ENCODE data around the gene CDK19. TPM values are rescaled to one million over a fixed set of nuclear protein-coding genes. Genes with fewer than 3 reads are reported as not detected.
"Not testable (repeated sequence)": the region's sequence is repeated elsewhere in the genome, so short reads cannot be mapped to it uniquely, and the experiment has no call there.

CDK19 gene
- total RNA-seq, 1 donor from 2014 or later = 11.0 TPM

- H3K36me3 ChIP-seq (ENCODE audit: control insufficient read depth in 3 of 3, insufficient read depth in 3 of 3, low read length in 3 of 3) = peaks cover 0 to 11% (median 7%) of the 10 kb centered on the region in 3 donors
- no peak overlapping the region for H3K9ac ChIP-seq (ENCODE audit: low read depth in 1 of 3, low read length in 3 of 3)
- no peaks in the 10 kb centered on the region for H3K4me1 ChIP-seq (ENCODE audit: control insufficient read depth in 3 of 3, insufficient read depth in 3 of 3, low read length in 3 of 3)
- H3K4me3 ChIP-seq (ENCODE audit: low read length in 3 of 3) = no peak overlapping the region
- H3K27ac ChIP-seq (ENCODE audit: low read depth, low read length) = no peak overlapping the region
- H3K27me3 ChIP-seq (ENCODE audit: control insufficient read depth in 3 of 3, insufficient read depth in 3 of 3, low read length in 3 of 3) = no peaks in the 10 kb centered on the region
- H3K9me3 ChIP-seq (ENCODE audit: control insufficient read depth in 3 of 3, low read length in 3 of 3) = no peaks in the 10 kb centered on the region
Observed at GRCh38 chr6:110744991-110745390, 70.3 kb downstream of the CDK19 start.

GRCh38 chr6:110742552-110742951, 72.7 kb downstream of the CDK19 start:
- not testable (repeated sequence) for H3K4me1 ChIP-seq (ENCODE audit: control insufficient read depth in 3 of 3, insufficient read depth in 3 of 3, low read length in 3 of 3); H3K27ac ChIP-seq (ENCODE audit: low read depth, low read length); H3K9ac ChIP-seq (ENCODE audit: low read depth in 1 of 3, low read length in 3 of 3); H3K9me3 ChIP-seq (ENCODE audit: control insufficient read depth in 3 of 3, low read length in 3 of 3); H3K27me3 ChIP-seq (ENCODE audit: control insufficient read depth in 3 of 3, insufficient read depth in 3 of 3, low read length in 3 of 3); H3K4me3 ChIP-seq (ENCODE audit: low read length in 3 of 3)
- H3K36me3 ChIP-seq (ENCODE audit: control insufficient read depth in 3 of 3, insufficient read depth in 3 of 3, low read length in 3 of 3) = peaks cover 0 to 11% (median 7%) of the 10 kb centered on the region in 3 donors

GRCh38 chr6:110741517-110741916, 73.8 kb downstream of the CDK19 start:
- Histone ChIP-seq H3K27ac (ENCODE audit: low read depth, low read length) (no peak overlapping the region), H3K4me1 (ENCODE audit: control insufficient read depth in 3 of 3, insufficient read depth in 3 of 3, low read length in 3 of 3) (no peaks in the 10 kb centered on the region), H3K27me3 (ENCODE audit: control insufficient read depth in 3 of 3, insufficient read depth in 3 of 3, low read length in 3 of 3) (no peaks in the 10 kb centered on the region), H3K4me3 (ENCODE audit: low read length in 3 of 3) (no peak overlapping the region), H3K9me3 (ENCODE audit: control insufficient read depth in 3 of 3, low read length in 3 of 3) (no peaks in the 10 kb centered on the region), H3K36me3 (ENCODE audit: control insufficient read depth in 3 of 3, insufficient read depth in 3 of 3, low read length in 3 of 3) (peaks cover 0 to 11% (median 7%) of the 10 kb centered on the region in 3 donors), H3K9ac (ENCODE audit: low read depth in 1 of 3, low read length in 3 of 3) (no peak overlapping the region)

GRCh38 chr6:110738899-110739365, 76.3 kb downstream of the CDK19 start:
- no peaks in the 10 kb centered on the region for H3K27me3 ChIP-seq (ENCODE audit: control insufficient read depth in 3 of 3, insufficient read depth in 3 of 3, low read length in 3 of 3)
- H3K27ac ChIP-seq (ENCODE audit: low read depth, low read length) = no peak overlapping the region
- H3K4me1 ChIP-seq (ENCODE audit: control insufficient read depth in 3 of 3, insufficient read depth in 3 of 3, low read length in 3 of 3) = no peaks in the 10 kb centered on the region
- H3K36me3 ChIP-seq (ENCODE audit: control insufficient read depth in 3 of 3, insufficient read depth in 3 of 3, low read length in 3 of 3) = peaks cover 0 to 11% (median 10%) of the 10 kb centered on the region in 3 donors
- H3K4me3 ChIP-seq (ENCODE audit: low read length in 3 of 3) = no peak overlapping the region
- no peaks in the 10 kb centered on the region for H3K9me3 ChIP-seq (ENCODE audit: control insufficient read depth in 3 of 3, low read length in 3 of 3)
- no peak overlapping the region for H3K9ac ChIP-seq (ENCODE audit: low read depth in 1 of 3, low read length in 3 of 3)

- no peaks in the 10 kb centered on the region for H3K27me3 ChIP-seq (ENCODE audit: control insufficient read depth in 3 of 3, insufficient read depth in 3 of 3, low read length in 3 of 3)
- H3K4me3 ChIP-seq (ENCODE audit: low read length in 3 of 3) = no peak overlapping the region
- no peak overlapping the region for H3K9ac ChIP-seq (ENCODE audit: low read depth in 1 of 3, low read length in 3 of 3)
Observed at GRCh38 chr6:110735666-110736065, 79.6 kb downstream of the CDK19 start.

GRCh38 chr6:110731898-110732297, 83.4 kb downstream of the CDK19 start:
- Histone ChIP-seq H3K4me1 (ENCODE audit: control insufficient read depth in 3 of 3, insufficient read depth in 3 of 3, low read length in 3 of 3) (no peaks in the 10 kb centered on the region), H3K9ac (ENCODE audit: low read depth in 1 of 3, low read length in 3 of 3) (no peak overlapping the region), H3K27me3 (ENCODE audit: control insufficient read depth in 3 of 3, insufficient read depth in 3 of 3, low read length in 3 of 3) (no peaks in the 10 kb centered on the region), H3K4me3 (ENCODE audit: low read length in 3 of 3) (no peak overlapping the region), H3K9me3 (ENCODE audit: control insufficient read depth in 3 of 3, low read length in 3 of 3) (no peaks in the 10 kb centered on the region), H3K36me3 (ENCODE audit: control insufficient read depth in 3 of 3, insufficient read depth in 3 of 3, low read length in 3 of 3) (peaks cover 0 to 3% (median 0%) of the 10 kb centered on the region in 3 donors), H3K27ac (ENCODE audit: low read depth, low read length) (no peak overlapping the region)

More at GRCh38 chr6:110735666-110736065, 79.6 kb downstream of the CDK19 start:
- H3K9me3 ChIP-seq (ENCODE audit: control insufficient read depth in 3 of 3, low read length in 3 of 3) = no peaks in the 10 kb centered on the region
- no peak overlapping the region for H3K27ac ChIP-seq (ENCODE audit: low read depth, low read length)
- H3K4me1 ChIP-seq (ENCODE audit: control insufficient read depth in 3 of 3, insufficient read depth in 3 of 3, low read length in 3 of 3) = no peaks in the 10 kb centered on the region
- H3K36me3 ChIP-seq (ENCODE audit: control insufficient read depth in 3 of 3, insufficient read depth in 3 of 3, low read length in 3 of 3) = peaks cover 0 to 3% (median 0%) of the 10 kb centered on the region in 3 donors

GRCh38 chr6:110731196-110731595, 84.1 kb downstream of the CDK19 start:
- Histone ChIP-seq H3K9ac (ENCODE audit: low read depth in 1 of 3, low read length in 3 of 3) (no peak overlapping the region), H3K4me1 (ENCODE audit: control insufficient read depth in 3 of 3, insufficient read depth in 3 of 3, low read length in 3 of 3) (no peaks in the 10 kb centered on the region), H3K36me3 (ENCODE audit: control insufficient read depth in 3 of 3, insufficient read depth in 3 of 3, low read length in 3 of 3) (peaks cover 0 to 3% (median 0%) of the 10 kb centered on the region in 3 donors), H3K27ac (ENCODE audit: low read depth, low read length) (no peak overlapping the region), H3K27me3 (ENCODE audit: control insufficient read depth in 3 of 3, insufficient read depth in 3 of 3, low read length in 3 of 3) (no peaks in the 10 kb centered on the region), H3K9me3 (ENCODE audit: control insufficient read depth in 3 of 3, low read length in 3 of 3) (no peaks in the 10 kb centered on the region), H3K4me3 (ENCODE audit: low read length in 3 of 3) (no peak overlapping the region)

GRCh38 chr6:110728501-110728900, 86.8 kb downstream of the CDK19 start:
- H3K9me3 ChIP-seq (ENCODE audit: control insufficient read depth in 3 of 3, low read length in 3 of 3) = no peaks in the 10 kb centered on the region
- no peaks in the 10 kb centered on the region for H3K27me3 ChIP-seq (ENCODE audit: control insufficient read depth in 3 of 3, insufficient read depth in 3 of 3, low read length in 3 of 3)
- no peaks in the 10 kb centered on the region for H3K36me3 ChIP-seq (ENCODE audit: control insufficient read depth in 3 of 3, insufficient read depth in 3 of 3, low read length in 3 of 3)
- H3K4me1 ChIP-seq (ENCODE audit: control insufficient read depth in 3 of 3, insufficient read depth in 3 of 3, low read length in 3 of 3) = no peaks in the 10 kb centered on the region
- no peak overlapping the region for H3K9ac ChIP-seq (ENCODE audit: low read depth in 1 of 3, low read length in 3 of 3)
- no peak overlapping the region for H3K27ac ChIP-seq (ENCODE audit: low read depth, low read length)
- no peak overlapping the region for H3K4me3 ChIP-seq (ENCODE audit: low read length in 3 of 3)

- Histone ChIP-seq H3K4me1 (ENCODE audit: control insufficient read depth in 3 of 3, insufficient read depth in 3 of 3, low read length in 3 of 3) (no peaks in the 10 kb centered on the region), H3K36me3 (ENCODE audit: control insufficient read depth in 3 of 3, insufficient read depth in 3 of 3, low read length in 3 of 3) (no peaks in the 10 kb centered on the region), H3K27me3 (ENCODE audit: control insufficient read depth in 3 of 3, insufficient read depth in 3 of 3, low read length in 3 of 3) (no peaks in the 10 kb centered on the region), H3K9me3 (ENCODE audit: control insufficient read depth in 3 of 3, low read length in 3 of 3) (no peaks in the 10 kb centered on the region), H3K4me3 (ENCODE audit: low read length in 3 of 3) (no peak overlapping the region), H3K9ac (ENCODE audit: low read depth in 1 of 3, low read length in 3 of 3) (no peak overlapping the region), H3K27ac (ENCODE audit: low read depth, low read length) (no peak overlapping the region)
Observed at GRCh38 chr6:110723017-110723416, 92.3 kb downstream of the CDK19 start.

GRCh38 chr6:110720066-110720465, 95.2 kb downstream of the CDK19 start:
- no peaks in the 10 kb centered on the region for H3K27me3 ChIP-seq (ENCODE audit: control insufficient read depth in 3 of 3, insufficient read depth in 3 of 3, low read length in 3 of 3)
- H3K4me3 ChIP-seq (ENCODE audit: low read length in 3 of 3) = no peak overlapping the region
- no peak overlapping the region for H3K9ac ChIP-seq (ENCODE audit: low read depth in 1 of 3, low read length in 3 of 3)
- no peaks in the 10 kb centered on the region for H3K36me3 ChIP-seq (ENCODE audit: control insufficient read depth in 3 of 3, insufficient read depth in 3 of 3, low read length in 3 of 3)
- no peaks in the 10 kb centered on the region for H3K9me3 ChIP-seq (ENCODE audit: control insufficient read depth in 3 of 3, low read length in 3 of 3)
- H3K4me1 ChIP-seq (ENCODE audit: control insufficient read depth in 3 of 3, insufficient read depth in 3 of 3, low read length in 3 of 3) = no peaks in the 10 kb centered on the region
- H3K27ac ChIP-seq (ENCODE audit: low read depth, low read length) = no peak overlapping the region

GRCh38 chr6:110719601-110720000, 95.7 kb downstream of the CDK19 start:
- H3K9ac ChIP-seq (ENCODE audit: low read depth in 1 of 3, low read length in 3 of 3); H3K27me3 ChIP-seq (ENCODE audit: control insufficient read depth in 3 of 3, insufficient read depth in 3 of 3, low read length in 3 of 3); H3K4me3 ChIP-seq (ENCODE audit: low read length in 3 of 3); H3K9me3 ChIP-seq (ENCODE audit: control insufficient read depth in 3 of 3, low read length in 3 of 3); H3K27ac ChIP-seq (ENCODE audit: low read depth, low read length); H3K36me3 ChIP-seq (ENCODE audit: control insufficient read depth in 3 of 3, insufficient read depth in 3 of 3, low read length in 3 of 3); H3K4me1 ChIP-seq (ENCODE audit: control insufficient read depth in 3 of 3, insufficient read depth in 3 of 3, low read length in 3 of 3): not testable (repeated sequence)

Measured in skeletal muscle tissue (tissue), 4 donors.